H1 (cell line): ENCODE results near the gene SLC23A2. TPM values are rescaled to one million over a fixed set of nuclear protein-coding genes. Genes with fewer than 3 reads are reported as not detected.

Experiments
- CTCF ChIA-PET: fragments of 300-600 bp; sonication (Branson Sonifier 250); formaldehyde crosslinking; loops from one replicate; lab custom pipeline; 2021; ENCODE audit not compliant: partially characterized antibody; lab: Charles Lee
- POLR2A ChIA-PET: fragments of 300-600 bp; sonication (Branson Sonifier 250); formaldehyde crosslinking; loops from one replicate; lab custom pipeline; 2021; ENCODE audit warnings: inconsistent platforms; ENCODE audit not compliant: partially characterized antibody; lab: Charles Lee
- DNase-seq, 2 experiments: peaks; one replicate each; pipeline versions ENCODE4 v3.0.0 to v3.0.0-alpha.2; 2010 to 2022; ENCODE audit warnings: low spot score in 2 of 2, low read depth in 1 of 2, mixed read lengths in 1 of 2
- FAIRE-seq: peaks from 2 replicates; lab custom pipeline; 2011; peaks lifted over from hg19 to GRCh38; lab: Jason Lieb, UNC
- H2AFZ ChIP-seq: 2 replicates; pipeline ENCODE4 v1.8.1; 2012; ENCODE audit warnings: low read length, inconsistent platforms
- H2AK5ac ChIP-seq: 2 replicates; pipeline ENCODE4 v1.6.1; 2013; ENCODE audit warnings: low read depth, low read length
- H2BK120ac ChIP-seq: replicated peaks from 2 replicates; pipeline ENCODE3; 2013; ENCODE audit warnings: low read depth, low read length, inconsistent platforms
- H2BK12ac ChIP-seq: 2 replicates; pipeline ENCODE4 v1.6.1; 2013; ENCODE audit warnings: low read depth, low read length
- H2BK15ac ChIP-seq: 2 replicates; pipeline ENCODE4 v1.6.1; 2013; ENCODE audit warnings: low read length
- H2BK20ac ChIP-seq: 2 replicates; pipeline ENCODE4 v1.6.1; 2013; ENCODE audit warnings: low read length
- H2BK5ac ChIP-seq: 2 replicates; pipeline ENCODE4 v1.6.1; 2013; ENCODE audit warnings: low read depth, low read length
- H3K14ac ChIP-seq: 2 replicates; pipeline ENCODE4 v1.6.1; 2013; ENCODE audit warnings: inconsistent platforms; ENCODE audit not compliant: insufficient read length
- H3K18ac ChIP-seq: 2 replicates; pipeline ENCODE4 v1.6.1; 2013; ENCODE audit warnings: low read length; ENCODE audit errors: extremely low read depth
- H3K23ac ChIP-seq: 2 replicates; pipeline ENCODE4 v1.6.1; 2013; ENCODE audit warnings: inconsistent platforms; ENCODE audit not compliant: insufficient read length
- H3K23me2 ChIP-seq: 2 replicates; pipeline ENCODE4 v1.6.1; 2013; ENCODE audit warnings: low read depth, low read length
- H3K27ac ChIP-seq: 2 replicates; pipeline ENCODE4 v1.6.1; 2011; ENCODE audit warnings: low read depth, low read length, inconsistent platforms
- H3K27me3 ChIP-seq, 4 experiments: replicated peaks in 1 of 4; 1 replicate in 1 of 4; 2 replicates in 3 of 4; pipeline versions ENCODE4 v1.6.1 to v1.8.1; 2011 to 2013; ENCODE audit warnings: low read length in 3 of 4, mild to moderate bottlenecking in 3 of 4, inconsistent platforms in 2 of 4, mixed read lengths in 2 of 4, moderate library complexity in 1 of 4; ENCODE audit not compliant: control insufficient read depth in 3 of 4, insufficient read depth in 3 of 4; ENCODE audit errors: extremely low read depth in 1 of 4
- H3K36me3 ChIP-seq, 4 experiments: 2 replicates each; pipeline versions ENCODE4 v1.6.1 to v1.8.1; 2011 to 2013; ENCODE audit warnings: mild to moderate bottlenecking in 4 of 4, low read length in 3 of 4, moderate library complexity in 2 of 4, control low read depth in 1 of 4, inconsistent platforms in 1 of 4; ENCODE audit not compliant: insufficient read depth in 4 of 4, control insufficient read depth in 2 of 4
- H3K4ac ChIP-seq: replicated peaks from 2 replicates; pipeline ENCODE3; 2013; ENCODE audit warnings: low read length, low read depth, mixed read lengths, inconsistent platforms; ENCODE audit not compliant: insufficient read length
- H3K4me1 ChIP-seq, 4 experiments: replicated peaks in 1 of 4; 1 replicate in 1 of 4; 2 replicates in 3 of 4; pipeline versions ENCODE4 v1.6.1 to v1.8.1; 2011 to 2013; ENCODE audit warnings: low read length in 3 of 4, inconsistent platforms in 2 of 4, mixed read lengths in 1 of 4; ENCODE audit not compliant: insufficient read depth in 4 of 4, control insufficient read depth in 3 of 4
- H3K4me2 ChIP-seq, 2 experiments: 2 replicates each; pipeline versions ENCODE4 v1.6.1 to v1.8.1; 2011 to 2013; ENCODE audit warnings: low read depth in 2 of 2, low read length in 2 of 2, control low read depth in 1 of 2, inconsistent platforms in 1 of 2, mild to moderate bottlenecking in 1 of 2; ENCODE audit not compliant: insufficient read depth in 1 of 2
- H3K4me3 ChIP-seq, 4 experiments: fragments of 200-600, 300-600 bp in 1 of 4; sonication (generic), shearing (Covaris generic), sonication (Bioruptor Twin) in 1 of 4; 2 replicates each; pipeline versions ENCODE4 v1.5.1 to v1.8.1; 2011 to 2016; ENCODE audit warnings: low read length in 4 of 4, low read depth in 3 of 4, control low read depth in 2 of 4, inconsistent platforms in 2 of 4, mild to moderate bottlenecking in 2 of 4, mixed read lengths in 1 of 4, moderate library complexity in 1 of 4; ENCODE audit not compliant: insufficient read depth in 2 of 4; ENCODE audit errors: extremely low read depth in 1 of 4
- H3K56ac ChIP-seq: replicated peaks from 2 replicates; pipeline ENCODE3; 2013; ENCODE audit warnings: low read depth, mild to moderate bottlenecking, mixed read lengths, low read length, inconsistent platforms; ENCODE audit not compliant: insufficient read length
- H3K79me1 ChIP-seq: 2 replicates; pipeline ENCODE4 v1.6.1; 2013; ENCODE audit warnings: low read depth, low read length, control low read depth
- H3K79me2 ChIP-seq, 2 experiments: 2 replicates each; pipeline versions ENCODE4 v1.6.1 to v1.8.1; 2012 to 2013; ENCODE audit warnings: low read length in 2 of 2, mild to moderate bottlenecking in 2 of 2, inconsistent platforms in 1 of 2; ENCODE audit not compliant: insufficient read depth in 2 of 2, control insufficient read depth in 1 of 2
- H3K9ac ChIP-seq, 4 experiments: replicated peaks in 1 of 4; 1 replicate in 1 of 4; 2 replicates in 3 of 4; pipeline versions ENCODE4 v1.6.1 to v1.8.1; 2011 to 2013; ENCODE audit warnings: low read depth in 3 of 4, low read length in 3 of 4, control low read depth in 2 of 4, mild to moderate bottlenecking in 2 of 4, moderate library complexity in 2 of 4, inconsistent platforms in 1 of 4; ENCODE audit errors: extremely low read depth in 1 of 4
- H3K9me3 ChIP-seq, 2 experiments: 2 replicates each; pipeline versions ENCODE4 v1.6.1 to v1.8.1; 2012 to 2013; ENCODE audit warnings: mild to moderate bottlenecking in 2 of 2, moderate library complexity in 2 of 2, control low read depth in 1 of 2, inconsistent platforms in 1 of 2, low read depth in 1 of 2, low read length in 1 of 2, mixed read lengths in 1 of 2; ENCODE audit not compliant: insufficient read depth in 2 of 2
- H4K20me1 ChIP-seq, 2 experiments: replicated peaks in 1 of 2; 2 replicates each; pipeline versions ENCODE3 to v1.8.1; 2011 to 2013; ENCODE audit warnings: inconsistent platforms in 2 of 2, low read length in 2 of 2, mild to moderate bottlenecking in 1 of 2; ENCODE audit not compliant: insufficient read depth in 2 of 2, control insufficient read depth in 1 of 2
- H4K5ac ChIP-seq: 2 replicates; pipeline ENCODE4 v1.6.1; 2013; ENCODE audit warnings: low read length, low read depth, mixed read lengths, inconsistent platforms; ENCODE audit not compliant: insufficient read length
- H4K8ac ChIP-seq: 2 replicates; pipeline ENCODE4 v1.8.0; 2013; ENCODE audit warnings: mild to moderate bottlenecking, moderate library complexity, low read length, inconsistent platforms; ENCODE audit not compliant: insufficient read depth; ENCODE audit errors: extremely low read depth
- H4K91ac ChIP-seq: replicated peaks from 2 replicates; pipeline ENCODE3; 2013; ENCODE audit warnings: low read length, mixed read lengths, inconsistent platforms; ENCODE audit not compliant: insufficient read length
- BACH1 ChIP-seq: IDR thresholded peaks from 2 replicates; pipeline ENCODE4 v1.6.1; 2012; ENCODE audit warnings: low read length, improper control_type of control experiment
- CBX8 ChIP-seq: fragments of 300-800, 300-1000 bp; sonication (generic); IDR thresholded peaks from 2 replicates; pipeline ENCODE4 v1.7.1; 2016; ENCODE audit warnings: low read depth, low read length, borderline replicate concordance
- EZH2 ChIP-seq: fragments of 200-600 bp; sonication (generic); IDR thresholded peaks from 2 replicates; pipeline ENCODE4 v1.7.1; 2012; ENCODE audit warnings: low read depth, mild to moderate bottlenecking, moderate library complexity, low read length, inconsistent platforms; ENCODE audit not compliant: severe bottlenecking
- JUND ChIP-seq: IDR thresholded peaks from 2 replicates; pipeline ENCODE4 v1.6.1; 2011; ENCODE audit warnings: mild to moderate bottlenecking, improper control_type of control experiment, low read length
- POU5F1 ChIP-seq: IDR thresholded peaks from 2 replicates; pipeline ENCODE4 v1.6.1; 2011; ENCODE audit warnings: low read depth, mild to moderate bottlenecking, low read length, moderate library complexity
- RAD21 ChIP-seq, 2 experiments: IDR thresholded peaks in 1 of 2; conservative IDR thresholded peaks in 1 of 2; 2 replicates each; pipeline ENCODE4 v1.6.1; 2011; ENCODE audit warnings: low read depth in 2 of 2, low read length in 2 of 2, improper control_type of control experiment in 1 of 2, inconsistent platforms in 1 of 2, mild to moderate bottlenecking in 1 of 2, moderate library complexity in 1 of 2
- RBBP5 ChIP-seq: IDR thresholded peaks from 2 replicates; pipeline ENCODE4 v1.7.1; 2012; ENCODE audit warnings: low read depth, mild to moderate bottlenecking, inconsistent platforms, low read length, moderate library complexity, borderline replicate concordance
- SIN3A ChIP-seq, 2 experiments: IDR thresholded peaks in 1 of 2; conservative IDR thresholded peaks in 1 of 2; 2 replicates each; pipeline ENCODE4 v1.6.1; 2011 to 2012; ENCODE audit warnings: low read length in 2 of 2, improper control_type of control experiment in 1 of 2, low read depth in 1 of 2, mild to moderate bottlenecking in 1 of 2
- SIRT6 ChIP-seq: IDR thresholded peaks from one replicate; pipeline ENCODE4 v1.7.1; 2012; ENCODE audit warnings: low read length, inconsistent platforms
- SIX5 ChIP-seq: IDR thresholded peaks from 2 replicates; pipeline ENCODE4 v1.6.1; 2011; ENCODE audit warnings: mild to moderate bottlenecking, low read depth, low read length
- SP1 ChIP-seq: IDR thresholded peaks from 2 replicates; pipeline ENCODE4 v1.6.1; 2011; ENCODE audit warnings: low read depth, low read length
- WGBS, 2 experiments: shearing (Covaris generic) in 1 of 2; methylation state at CpG; one replicate each; pipeline versions ENCODE4 v1.1.6 to v1.1.7; 2013 to 2015; ENCODE audit warnings: low lambda C conversion rate in 2 of 2, mixed read lengths in 2 of 2, inconsistent platforms in 1 of 2, low coverage in 1 of 2, missing lambda C conversion rate in 1 of 2; ENCODE audit not compliant: insufficient replicate concordance in 2 of 2, insufficient coverage in 1 of 2, insufficient read length in 1 of 2; ENCODE audit errors: extremely low coverage in 1 of 2, missing lambda C conversion rate in 1 of 2; 5-methylcytosine and 5-hydroxymethylcytosine counted together
- polyA plus RNA-seq, 7 experiments: library from polyadenylated mRNA; depleted of rRNA in 3 of 7; stranded (reverse) in 5 of 7; unstranded in 2 of 7; fragments of >200 nt in 5 of 7; fragments of 200-250 nt in 2 of 7; gene quantifications; 1 replicate in 5 of 7; 2 replicates in 1 of 7; 4 replicates in 1 of 7; pipeline versions ENCODE4 v1.2.1 to v1.2.3, GENCODE V29; 2011 to 2013; ENCODE audit warnings: missing spikeins in 2 of 7, mixed read lengths in 2 of 7
- total RNA-seq: library from RNA; stranded (reverse); fragmentation: NEBNext Ultra II Directional; extraction: Animal tissue kit (Norgen Biotek cat#: 25700); gene quantifications from 2 replicates; pipeline ENCODE4 v1.2.1, GENCODE V29; 2021

Gene SLC23A2
- total and polyA plus RNA-seq, 2 of the 8 experiments (the other 6 are each of a cell fraction or from before 2014, with no cell fraction given) = 17.0 to 18.6 TPM

- Histone ChIP-seq H3K56ac (no peak overlapping the region), H3K27ac (no peak overlapping the region), H3K9ac (peak overlapping the region in 1 of 4 experiments; percentile 21; a peak in 1 of 7 replicates), H3K14ac (no peak overlapping the region), H4K5ac (no peak overlapping the region), H2BK15ac (0 out of 2 replicates have a peak overlapping the region, but pooled peaks have one; percentile 72), H4K8ac (no peak overlapping the region), H3K79me1 (no peaks in the 10 kb centered on the region; the same call in 1 of the 2 replicates), H3K23me2 (no peaks in the 10 kb centered on the region), H4K20me1 (no peaks in the 10 kb centered on the region), H2BK120ac (no peak overlapping the region), H3K79me2 (no peaks in the 10 kb centered on the region), H2AK5ac (no peak overlapping the region), H3K18ac (no peak overlapping the region), H3K4ac (no peak overlapping the region), H3K27me3 (no peaks in the 10 kb centered on the region), H3K4me3 (no peak overlapping the region), H2BK5ac (no peak overlapping the region), H2BK12ac (no peak overlapping the region), H3K4me2 (no peak overlapping the region), H3K4me1 (no peaks in the 10 kb centered on the region), H3K36me3 (no peaks in the 10 kb centered on the region; a peak in 1 of 8 replicates), H4K91ac (no peak overlapping the region), H2AFZ (no peak overlapping the region), H2BK20ac (no peak overlapping the region), H3K9me3 (no peaks in the 10 kb centered on the region), H3K23ac (no peak overlapping the region)
- 85% methylated on average over 18 of the region's 18 CpGs; no CpG with 5 or more reads in 1 of the 2 experiments for WGBS, 2 experiments
- FAIRE-seq (no peak), DNase-seq (no peak)
- ChIA-PET CTCF (interaction anchor here (0.7 to 2.2 kb wide), 3 partner anchors 10 to 122 kb away, joined by 3 to 5 read pairs (median 4); no protein-coding TSS in a partner anchor), POLR2A (no interaction called here)
- TF ChIP-seq POU5F1 (no peak), EZH2 (no peak), SIN3A (conservative IDR thresholded peaks at IDR 0.05 in 1 of 2, IDR thresholded peaks at IDR 0.05 in 1 of 2; ENCODE audit: low read depth in 1 of 2, low read length in 2 of 2) (no peak), SIX5 (no peak), JUND (no peak), CBX8 (no peak), SP1 (no peak), RBBP5 (no peak), SIRT6 (no peak), BACH1 (no peak), RAD21 (IDR thresholded peaks at IDR 0.05 in 1 of 2, conservative IDR thresholded peaks at IDR 0.05 in 1 of 2; ENCODE audit: low read depth in 2 of 2, low read length in 2 of 2) (no peak)
Measured at GRCh38 chr20:4805663-4806449, 195.5 kb downstream of the SLC23A2 start.
